ENCODE results near the gene TBC1D22B. TPM values are rescaled to one million over a fixed set of nuclear protein-coding genes. Genes with fewer than 3 reads are reported as not detected.
A peak's percentile ranks its signal among the peaks of the same experiment; 100 is the strongest.

The TBC1D22B gene
- total and polyA plus RNA-seq, 2 donors (not counting 3 experiments of a cell fraction or from before 2014, with no cell fraction given), result 13.1 to 13.6 TPM

GRCh38 chr6:37352384-37352783 is 94.8 kb downstream of the TBC1D22B start:
- no peak overlapping the region for H3K9ac ChIP-seq (replicated peaks; ENCODE audit: extremely low read depth, insufficient read depth, low read length)
- ChIA-PET CTCF (no interaction called here), POLR2A (no interaction called here)
- H3K4me3 ChIP-seq (replicated peaks in 1 of 3; ENCODE audit: insufficient read depth in 1 of 3, low read depth in 1 of 3, low read length in 3 of 3), result no peak overlapping the region
- H3K4me2 ChIP-seq (ENCODE audit: insufficient read depth, low read length), result no peak overlapping the region
- DNase-seq (ENCODE audit: low read depth, low spot score) (no peak), FAIRE-seq (no peak)
- no peaks in the 10 kb centered on the region for H3K9me1 ChIP-seq (replicated peaks; ENCODE audit: control insufficient read depth, extremely low read depth, insufficient read depth, low read length)
- no peak overlapping the region for H3K27ac ChIP-seq (ENCODE audit: insufficient read depth, low read depth, low read length)
- no peaks in the 10 kb centered on the region for H3K36me3 ChIP-seq (ENCODE audit: control insufficient read depth in 2 of 2, extremely low read depth in 1 of 2, insufficient read depth in 2 of 2, low read length in 2 of 2)
- peaks cover 28% of the 10 kb centered on the region for H3K79me2 ChIP-seq (ENCODE audit: control insufficient read depth, insufficient read depth, low read length)
- no peaks in the 10 kb centered on the region for H3K9me3 ChIP-seq (replicated peaks; ENCODE audit: control insufficient read depth, insufficient read depth, low read length)
- H4K20me1 ChIP-seq (replicated peaks; ENCODE audit: control insufficient read depth, extremely low read depth, insufficient read depth, low read length), result no peaks in the 10 kb centered on the region
- TF ChIP-seq POLR2A (IDR thresholded peaks at IDR 0.05; ENCODE audit: low read depth, low read length) (no peak), POLR2AphosphoS5 (IDR thresholded peaks at IDR 0.05; ENCODE audit: insufficient read depth, low read depth, low read length) (no peak)
- BruUV-seq (replicated peaks), result no TSS peak
- H3K27me3 ChIP-seq (ENCODE audit: control insufficient read depth in 2 of 2, insufficient read depth in 2 of 2, low read length in 2 of 2), result peaks cover 0 to 1% of the 10 kb centered on the region in 2 experiments
- H3K4me1 ChIP-seq (ENCODE audit: control insufficient read depth, extremely low read depth, insufficient read depth, low read length), result peaks cover 17% of the 10 kb centered on the region
- H2AFZ ChIP-seq (ENCODE audit: low read depth, low read length), result no peak overlapping the region
- dilution Hi-C loops (cut with MboI; ENCODE audit: extremely low pct_ligation_motif_present, low sequenced_read_pairs), result no loop called here
- intact Hi-C loops (cut with micrococcal nuclease), result no loop called here

- POLR2A ChIA-PET, result interaction anchor here (0.8 kb wide), 1 partner anchor 21 kb away, joined by 5 read pairs; no protein-coding TSS in a partner anchor
- peak within 1 kb of the TSS; percentile 90 for H3K4me2 ChIP-seq (ENCODE audit: insufficient read depth, low read length)
- H3K4me3 ChIP-seq (replicated peaks in 1 of 3; ENCODE audit: insufficient read depth in 1 of 3, low read depth in 1 of 3, low read length in 3 of 3), result peak within 1 kb of the TSS; percentile 56 to 99 (median 64)
- no peaks in the 10 kb centered on the region for H3K27me3 ChIP-seq (ENCODE audit: control insufficient read depth in 2 of 2, insufficient read depth in 2 of 2, low read length in 2 of 2)
- CTCF ChIA-PET, result interaction anchor here (1.9 kb wide), 1 partner anchor 28 kb away, joined by 8 read pairs; no protein-coding TSS in a partner anchor
- TF ChIP-seq POLR2AphosphoS5 (IDR thresholded peaks at IDR 0.05; ENCODE audit: insufficient read depth, low read depth, low read length), result peak; percentile 74
- TF ChIP-seq POLR2A (IDR thresholded peaks at IDR 0.05; ENCODE audit: low read depth, low read length), result peak; percentile 76
- no peak for TF ChIP-seq EZH2 (IDR thresholded peaks at IDR 0.05; ENCODE audit: borderline replicate concordance, low read depth, low read length, severe bottlenecking)
- H3K9me1 ChIP-seq (replicated peaks; ENCODE audit: control insufficient read depth, extremely low read depth, insufficient read depth, low read length), result no peaks in the 10 kb centered on the region
- no peak within 1 kb of the TSS for H3K27ac ChIP-seq (ENCODE audit: insufficient read depth, low read depth, low read length)
- H3K79me2 ChIP-seq (ENCODE audit: control insufficient read depth, insufficient read depth, low read length), result peaks cover 33% of the 10 kb centered on the region
- no peaks in the 10 kb centered on the region for H4K20me1 ChIP-seq (replicated peaks; ENCODE audit: control insufficient read depth, extremely low read depth, insufficient read depth, low read length)
- FAIRE-seq, result peak; percentile 91
- no peaks in the 10 kb centered on the region for H3K36me3 ChIP-seq (ENCODE audit: control insufficient read depth in 2 of 2, extremely low read depth in 1 of 2, insufficient read depth in 2 of 2, low read length in 2 of 2)
- no TSS peak for BruUV-seq (replicated peaks)
- dilution Hi-C loops (cut with MboI; ENCODE audit: extremely low pct_ligation_motif_present, low sequenced_read_pairs) (no loop called here), intact Hi-C loops (cut with micrococcal nuclease) (loop anchor here (2.0 kb wide), 1 partner anchor 29 kb away; no protein-coding TSS in a partner anchor)
- peak within 1 kb of the TSS; percentile 70 for H2AFZ ChIP-seq (ENCODE audit: low read depth, low read length)
- peak within 1 kb of the TSS; percentile 58 for H3K9ac ChIP-seq (replicated peaks; ENCODE audit: extremely low read depth, insufficient read depth, low read length)
- no peaks in the 10 kb centered on the region for H3K9me3 ChIP-seq (replicated peaks; ENCODE audit: control insufficient read depth, insufficient read depth, low read length)
- DNase-seq (ENCODE audit: low read depth, low spot score), result peak; percentile 92
- H3K4me1 ChIP-seq (ENCODE audit: control insufficient read depth, extremely low read depth, insufficient read depth, low read length), result peaks cover 27% of the 10 kb centered on the region
Measured at GRCh38 chr6:37353761-37354525, 96.4 kb downstream of the TBC1D22B start, which contains the start of gene RNF8. TSS of gene RNF8 (plus strand) at chr6:37353983. CDS start at chr6:37354165, 182 bp downstream.

All from endothelial cell of umbilical vein (primary cell).